IMR-90 (cell line): ENCODE results near the gene SORBS1. TPM values are rescaled to one million over a fixed set of nuclear protein-coding genes. Genes with fewer than 3 reads are reported as not detected.
A peak's percentile ranks its signal among the peaks of the same experiment; 100 is the strongest.

Experiments
- ATAC-seq: fragments of 200-7000 bp; cut with Tn5 transposase; 2 replicates; pipeline ENCODE4 v1.9.1; 2020; ENCODE audit warnings: low read depth, mild to moderate bottlenecking, moderate library complexity
- BruUV-seq: library from RNA; stranded (reverse); fragments of 400-500 nt; replicated peaks from 2 replicates; lab custom pipeline; 2021; lab: Mats Ljungman, UMichigan
- CTCF ChIA-PET: fragments of 300-600 bp; formaldehyde crosslinking; extraction: SDS; loops from one replicate; lab custom pipeline; 2021; ENCODE audit warnings: antibody characterized with exemption; lab: Yijun Ruan, JAX
- POLR2A ChIA-PET: fragments of 300-600 bp; sonication (Branson Sonifier 250); formaldehyde crosslinking; loops from one replicate; lab custom pipeline; 2022; ENCODE audit warnings: antibody characterized with exemption; ENCODE audit not compliant: unreplicated experiment; lab: Charles Lee
- DNase-seq: peaks from one replicate; pipeline ENCODE4 v3.0.0; 2013
- H2AFZ ChIP-seq: replicated peaks from 2 replicates; pipeline ENCODE3; 2013; ENCODE audit warnings: low read length, mild to moderate bottlenecking; ENCODE audit not compliant: poor library complexity
- H2AK5ac ChIP-seq: 2 replicates; pipeline ENCODE4 v1.6.1; 2013; ENCODE audit warnings: low read depth, low read length, inconsistent platforms
- H2AK9ac ChIP-seq: replicated peaks from 2 replicates; pipeline ENCODE3; 2013; ENCODE audit warnings: mild to moderate bottlenecking, low read depth, low read length, moderate library complexity; ENCODE audit not compliant: poor library complexity
- H2BK120ac ChIP-seq: 2 replicates; pipeline ENCODE4 v1.6.1; 2013; ENCODE audit warnings: low read depth, low read length, inconsistent platforms
- H2BK15ac ChIP-seq: 3 replicates; pipeline ENCODE4 v1.6.1; 2013; ENCODE audit warnings: low read depth, low read length, inconsistent platforms
- H2BK20ac ChIP-seq: 2 replicates; pipeline ENCODE4 v1.6.1; 2013; ENCODE audit warnings: low read depth, mild to moderate bottlenecking, inconsistent platforms, low read length, moderate library complexity
- H2BK5ac ChIP-seq: 2 replicates; pipeline ENCODE4 v1.6.1; 2013; ENCODE audit warnings: mild to moderate bottlenecking, low read depth, low read length, inconsistent platforms; ENCODE audit not compliant: poor library complexity, severe bottlenecking
- H3K14ac ChIP-seq: replicated peaks from 2 replicates; pipeline ENCODE4 v1.6.1; 2013; ENCODE audit warnings: low read depth, low read length, inconsistent platforms
- H3K18ac ChIP-seq: 2 replicates; pipeline ENCODE4 v1.6.1; 2013; ENCODE audit warnings: low read depth, low read length, control low read depth
- H3K23ac ChIP-seq: 2 replicates; pipeline ENCODE4 v1.6.1; 2013; ENCODE audit warnings: low read depth, low read length, inconsistent platforms
- H3K27ac ChIP-seq: 2 replicates; pipeline ENCODE4 v1.5.1; 2013; ENCODE audit warnings: mild to moderate bottlenecking, control low read depth, low read length; ENCODE audit not compliant: insufficient read depth
- H3K27me3 ChIP-seq: 2 replicates; pipeline ENCODE4 v1.6.1; 2013; ENCODE audit warnings: low read length; ENCODE audit not compliant: control insufficient read depth, insufficient read depth
- H3K36me3 ChIP-seq: 2 replicates; pipeline ENCODE4 v1.6.1; 2013; ENCODE audit warnings: low read length, mixed read lengths; ENCODE audit not compliant: control insufficient read depth, insufficient read depth
- H3K4ac ChIP-seq: 2 replicates; pipeline ENCODE4 v1.6.1; 2013; ENCODE audit warnings: low read depth, low read length, inconsistent platforms
- H3K4me1 ChIP-seq: 2 replicates; pipeline ENCODE4 v1.6.1; 2013; ENCODE audit warnings: low read length, mixed read lengths; ENCODE audit not compliant: control insufficient read depth, insufficient read depth
- H3K4me2 ChIP-seq: 2 replicates; pipeline ENCODE4 v1.6.1; 2013; ENCODE audit warnings: low read depth, mild to moderate bottlenecking, control low read depth, low read length, moderate library complexity
- H3K4me3 ChIP-seq: 2 replicates; pipeline ENCODE4 v1.5.1; 2013; ENCODE audit warnings: low read depth, mild to moderate bottlenecking, control low read depth, low read length, moderate library complexity; ENCODE audit not compliant: insufficient read depth
- H3K56ac ChIP-seq: 2 replicates; pipeline ENCODE4 v1.6.1; 2013; ENCODE audit warnings: low read length, inconsistent platforms; ENCODE audit not compliant: insufficient read depth; ENCODE audit errors: extremely low read depth
- H3K79me1 ChIP-seq, 2 experiments: 2 replicates each; pipeline ENCODE4 v1.6.1; 2013; ENCODE audit warnings: low read length in 2 of 2, inconsistent platforms in 1 of 2, low read depth in 1 of 2
- H3K9ac ChIP-seq: 2 replicates; pipeline ENCODE4 v1.6.1; 2013; ENCODE audit warnings: low read depth, low read length, control low read depth
- H3K9me1 ChIP-seq: 2 replicates; pipeline ENCODE4 v1.6.1; 2013; ENCODE audit warnings: low read length, inconsistent platforms; ENCODE audit not compliant: insufficient read depth
- H3K9me3 ChIP-seq: 2 replicates; pipeline ENCODE4 v1.6.1; 2013; ENCODE audit warnings: low read length; ENCODE audit not compliant: control insufficient read depth, insufficient read depth
- H4K20me1 ChIP-seq: 2 replicates; pipeline ENCODE4 v1.6.1; 2013; ENCODE audit warnings: low read length, inconsistent platforms; ENCODE audit not compliant: insufficient read depth
- H4K5ac ChIP-seq: 2 replicates; pipeline ENCODE4 v1.6.1; 2013; ENCODE audit warnings: mild to moderate bottlenecking, low read depth, low read length, control low read depth
- H4K8ac ChIP-seq, 2 experiments: 2 replicates each; pipeline ENCODE4 v1.6.1; 2013; ENCODE audit warnings: low read depth in 2 of 2, low read length in 2 of 2, control low read depth in 1 of 2, inconsistent platforms in 1 of 2
- H4K91ac ChIP-seq: 2 replicates; pipeline ENCODE4 v1.6.1; 2013; ENCODE audit warnings: low read depth, low read length, inconsistent platforms; ENCODE audit not compliant: insufficient read depth
- CEBPB ChIP-seq: IDR thresholded peaks from 2 replicates; pipeline ENCODE4 v1.6.1; 2012; ENCODE audit warnings: low read depth, low read length, improper control_type of control experiment
- MAFK ChIP-seq: IDR thresholded peaks from 2 replicates; pipeline ENCODE4 v1.6.1; 2012; ENCODE audit warnings: low read depth, low read length, improper control_type of control experiment
- MXI1 ChIP-seq: IDR thresholded peaks from 2 replicates; pipeline ENCODE4 v1.6.1; 2012; ENCODE audit warnings: low read depth, mild to moderate bottlenecking, low read length, moderate library complexity, borderline replicate concordance
- NFE2L2 ChIP-seq: fragments of 150-350 bp; IDR thresholded peaks from 2 replicates; pipeline ENCODE4 v1.6.1; 2016; ENCODE audit warnings: low read depth, mild to moderate bottlenecking, low read length
- RCOR1 ChIP-seq: IDR thresholded peaks from 2 replicates; pipeline ENCODE4 v1.6.1; 2012; ENCODE audit warnings: mild to moderate bottlenecking, low read length, improper control_type of control experiment; ENCODE audit not compliant: insufficient replicate concordance
- SMC3 ChIP-seq: fragments of 150-350 bp; IDR thresholded peaks from 2 replicates; pipeline ENCODE4 v1.6.1; 2016; ENCODE audit warnings: low read depth, mild to moderate bottlenecking, antibody characterized with exemption, low read length, moderate library complexity
- WGBS, 2 experiments: methylation state at CpG; one replicate each; pipeline versions ENCODE4 v1.1.5 to v1.1.7; 2013; ENCODE audit warnings: missing lambda C conversion rate in 2 of 2; ENCODE audit not compliant: insufficient read length in 1 of 2; ENCODE audit errors: extremely low coverage in 2 of 2; 5-methylcytosine and 5-hydroxymethylcytosine counted together
- dilution Hi-C: fragments of 300-500 bp; cut with HindIII; formaldehyde crosslinking; loops from one replicate; pipeline ENCODE4 v1.14.3; 2018; ENCODE audit warnings: low sequenced_read_pairs; ENCODE audit not compliant: unreplicated experiment
- in situ Hi-C: fragments of 300-500 bp; cut with MboI; formaldehyde crosslinking; loops from 3 replicates; pipeline ENCODE4 v1.14.3; 2019; ENCODE audit warnings: low sequenced_read_pairs, inconsistent platforms, mixed read lengths
- intact Hi-C: fragments of 100-400 bp; cut with micrococcal nuclease; formaldehyde crosslinking; loops from 2 replicates; pipeline ENCODE4 v1.10.0; 2022
- polyA plus RNA-seq, 3 experiments: library from polyadenylated mRNA; depleted of rRNA; stranded (reverse); fragments of >200 nt; gene quantifications; 2 replicates each; pipeline ENCODE4 v1.2.3, GENCODE V29; 2012; ENCODE audit warnings: low replicate concordance in 1 of 3
- total RNA-seq: library from RNA; depleted of rRNA; stranded (reverse); fragments of >200 nt; gene quantifications from 2 replicates; pipeline ENCODE4 v1.2.3, GENCODE V29; 2012
- TF ChIP-seq, protein P1 (sequence below): fragments of 150-350 bp; IDR thresholded peaks from 2 replicates; pipeline ENCODE4 v1.6.1; 2016; ENCODE audit warnings: low read depth, mild to moderate bottlenecking, low read length, moderate library complexity, borderline replicate concordance

Gene SORBS1
- total and polyA plus RNA-seq, 2 of the 4 experiments (the other 2 are of a cell fraction) = 0.18 to 0.32 TPM

DNA sequence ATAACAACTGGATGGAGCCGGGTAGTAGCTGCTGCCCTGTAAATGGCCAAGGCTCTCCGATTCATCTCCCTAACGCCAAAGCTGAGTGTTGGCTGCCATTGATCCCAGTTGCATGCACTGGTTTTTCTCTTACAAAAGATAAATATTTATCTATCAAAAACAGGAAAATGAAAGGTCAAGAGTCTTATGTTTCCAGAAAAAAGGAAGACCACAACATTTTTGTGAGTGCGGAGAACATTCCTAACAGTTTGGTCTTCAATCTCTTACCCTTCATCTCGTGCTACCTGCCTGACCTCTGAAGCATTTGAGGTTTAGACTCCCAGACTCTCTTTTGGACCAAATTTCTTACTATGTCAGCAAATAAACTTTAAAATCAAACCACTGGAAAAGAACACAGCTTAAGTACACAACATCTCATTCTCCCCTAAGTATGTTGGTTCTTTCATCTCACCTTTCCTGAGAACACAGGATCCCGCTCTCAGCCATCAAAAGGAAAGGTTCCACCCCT is 61.6 kb downstream of the SORBS1 start:
- Histone ChIP-seq H3K9me1 (no peaks in the 10 kb centered on the region), H3K4ac (no peak overlapping the region), H3K36me3 (no peaks in the 10 kb centered on the region), H4K8ac (no peak overlapping the region), H2BK15ac (no peak overlapping the region), H3K79me1 (no peaks in the 10 kb centered on the region), H3K56ac (no peak overlapping the region), H2AK5ac (no peak overlapping the region), H2BK5ac (no peak overlapping the region), H4K91ac (no peak overlapping the region), H3K23ac (no peak overlapping the region), H3K18ac (no peak overlapping the region), H3K4me3 (no peak overlapping the region), H2BK120ac (no peak overlapping the region), H2BK20ac (no peak overlapping the region), H4K20me1 (no peaks in the 10 kb centered on the region), H3K4me1 (no peaks in the 10 kb centered on the region), H3K27me3 (no peaks in the 10 kb centered on the region), H3K9me3 (no peaks in the 10 kb centered on the region), H2AFZ (no peak overlapping the region), H3K27ac (no peak overlapping the region), H3K14ac (no peak overlapping the region), H3K9ac (no peak overlapping the region), H4K5ac (no peak overlapping the region), H3K4me2 (no peak overlapping the region), H2AK9ac (no peak overlapping the region)
- CTCF ChIA-PET = interaction anchor here (0.5 kb wide), 1 partner anchor 10 kb away, joined by 5 read pairs; no protein-coding TSS in a partner anchor
- POLR2A ChIA-PET = no interaction called here
- BruUV-seq = no TSS peak
- no CpG with 5 or more reads among the region's 6 CpGs for WGBS, 2 experiments
- DNase-seq = no peak
- in situ Hi-C loops (no loop called here), intact Hi-C loops (no loop called here), dilution Hi-C loops (no loop called here)
- ATAC-seq = no peak
- TF ChIP-seq RCOR1 = no peak
- TF ChIP-seq NFE2L2 = no peak
- TF ChIP-seq MAFK = peak; percentile 52
- TF ChIP-seq SMC3 = no peak
- TF ChIP-seq CEBPB = no peak
- no peak for TF ChIP-seq MXI1
- TF ChIP-seq, protein P1, sequence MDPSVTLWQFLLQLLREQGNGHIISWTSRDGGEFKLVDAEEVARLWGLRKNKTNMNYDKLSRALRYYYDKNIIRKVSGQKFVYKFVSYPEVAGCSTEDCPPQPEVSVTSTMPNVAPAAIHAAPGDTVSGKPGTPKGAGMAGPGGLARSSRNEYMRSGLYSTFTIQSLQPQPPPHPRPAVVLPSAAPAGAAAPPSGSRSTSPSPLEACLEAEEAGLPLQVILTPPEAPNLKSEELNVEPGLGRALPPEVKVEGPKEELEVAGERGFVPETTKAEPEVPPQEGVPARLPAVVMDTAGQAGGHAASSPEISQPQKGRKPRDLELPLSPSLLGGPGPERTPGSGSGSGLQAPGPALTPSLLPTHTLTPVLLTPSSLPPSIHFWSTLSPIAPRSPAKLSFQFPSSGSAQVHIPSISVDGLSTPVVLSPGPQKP = no peak
